ENCODE measurements around the gene P2RX5. TPM values are rescaled to one million over a fixed set of nuclear protein-coding genes. Genes with fewer than 3 reads are reported as not detected.

Gene P2RX5
- total and polyA plus RNA-seq, 2 donors from 2014 or later = 8.4 TPM; not detected in 1

DNA sequence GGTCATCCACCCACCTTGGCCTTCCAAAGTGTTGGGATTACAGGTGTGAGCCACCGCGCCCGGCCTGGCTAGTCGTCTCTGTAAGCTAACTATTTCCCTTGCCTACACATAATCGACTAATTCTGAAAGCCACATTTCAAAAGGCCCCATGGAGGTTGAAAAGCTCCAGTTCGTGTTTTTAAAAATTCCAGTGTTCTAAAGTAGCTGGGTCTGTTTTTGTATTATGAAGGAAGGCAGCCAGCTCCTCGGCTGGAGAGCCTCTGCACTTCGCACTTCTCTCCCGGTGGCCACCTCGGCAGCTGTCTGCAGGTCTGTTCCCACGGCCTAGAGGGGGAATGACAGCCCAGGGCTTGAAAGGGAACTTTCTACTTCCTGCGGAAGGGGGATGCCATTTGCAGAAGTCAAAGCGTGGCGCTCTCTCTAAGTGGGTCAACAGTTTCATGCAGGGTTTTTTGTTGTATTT lies 44.7 kb upstream of the P2RX5 start:
- Histone ChIP-seq H3K9me3 (ENCODE audit: control insufficient read depth in 2 of 3, insufficient read depth in 1 of 3, low read length in 3 of 3) (no peaks in the 10 kb centered on the region), H3K4me1 (ENCODE audit: control insufficient read depth in 2 of 3, insufficient read depth in 2 of 3, low read depth in 1 of 3, low read length in 3 of 3) (peaks cover 0 to 7% (median 6%) of the 10 kb centered on the region in 3 donors), H3K4me3 (ENCODE audit: low read length in 3 of 3) (no peak overlapping the region), H3K36me3 (ENCODE audit: control insufficient read depth in 2 of 3, insufficient read depth in 3 of 3, low read length in 3 of 3) (no peaks in the 10 kb centered on the region), H3K27ac (ENCODE audit: low read depth in 2 of 2, low read length in 2 of 2) (no peak overlapping the region), H3K27me3 (ENCODE audit: control insufficient read depth, insufficient read depth, low read length) (no peaks in the 10 kb centered on the region), H3K9ac (ENCODE audit: low read length in 3 of 3) (no peak overlapping the region)
- TF ChIP-seq CTCF (IDR thresholded peaks at IDR 0.05; ENCODE audit: borderline replicate concordance, extremely low read depth, insufficient read depth) = no peak
- no peak for FAIRE-seq
- intact Hi-C loops (cut with DNase I) = no loop called here
- peak in 1 of 5 donors; percentile 10 for DNase-seq

GRCh38 chr17:3739422-3740124 lies 43.6 kb upstream of the P2RX5 start:
- H3K4me3 ChIP-seq (ENCODE audit: low read length in 3 of 3) = no peak overlapping the region
- no peak overlapping the region for H3K9ac ChIP-seq (ENCODE audit: low read length in 3 of 3)
- H3K27me3 ChIP-seq (ENCODE audit: control insufficient read depth, insufficient read depth, low read length) = no peaks in the 10 kb centered on the region
- intact Hi-C loops (cut with DNase I) = loop anchor here (10.0 kb wide), 1 partner anchor 105 kb away; the partner anchor contains the start of gene NCBP3
- FAIRE-seq (no peak), DNase-seq (peak in 2 of 5 donors; percentile 22 to 51)
- no peak for TF ChIP-seq CTCF (IDR thresholded peaks at IDR 0.05; ENCODE audit: borderline replicate concordance, extremely low read depth, insufficient read depth)
- H3K36me3 ChIP-seq (ENCODE audit: control insufficient read depth in 2 of 3, insufficient read depth in 3 of 3, low read length in 3 of 3) = no peaks in the 10 kb centered on the region
- no peak overlapping the region for H3K27ac ChIP-seq (ENCODE audit: low read depth in 2 of 2, low read length in 2 of 2)
- no peaks in the 10 kb centered on the region for H3K9me3 ChIP-seq (ENCODE audit: control insufficient read depth in 2 of 3, insufficient read depth in 1 of 3, low read length in 3 of 3)
- H3K4me1 ChIP-seq (ENCODE audit: control insufficient read depth in 2 of 3, insufficient read depth in 2 of 3, low read depth in 1 of 3, low read length in 3 of 3) = peaks cover 0 to 7% (median 6%) of the 10 kb centered on the region in 3 donors

DNA sequence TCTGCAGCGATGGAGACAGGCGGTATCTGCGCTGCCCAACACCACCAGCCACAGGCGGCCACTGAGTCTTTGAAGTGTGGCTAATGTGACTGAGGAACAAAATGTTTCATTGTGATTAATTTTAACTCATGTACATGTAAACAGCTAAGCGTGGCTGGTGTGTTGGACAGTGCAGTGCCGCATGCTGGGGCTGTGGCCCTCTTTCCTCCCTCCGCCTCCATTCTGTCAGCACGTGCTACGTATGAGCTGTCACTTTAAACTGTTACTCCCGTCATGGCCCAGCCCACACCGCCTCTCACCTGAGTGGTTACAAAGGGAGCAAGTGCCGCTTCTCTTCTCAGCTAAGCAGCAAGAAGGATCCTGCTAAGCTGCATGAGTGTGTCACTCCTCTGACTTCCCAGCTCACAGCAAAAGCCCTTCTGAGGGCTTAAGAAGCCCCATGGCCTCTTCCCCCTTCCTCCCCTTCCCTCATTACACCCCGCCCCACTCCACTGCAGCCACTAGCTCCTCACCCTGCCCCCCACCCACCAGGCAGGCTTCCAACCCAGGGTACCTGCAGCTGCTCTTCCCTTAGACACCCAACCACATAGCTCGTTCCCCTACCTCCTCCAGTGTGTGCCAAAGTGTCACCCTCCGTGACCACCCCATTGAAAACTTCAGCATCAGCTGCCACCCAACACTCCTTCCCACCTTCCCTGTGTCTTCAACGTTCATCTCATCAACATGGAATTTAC lies 42.8 kb upstream of the P2RX5 start:
- FAIRE-seq (no peak), DNase-seq (peak; percentile 61 to 78 (median 69))
- no peaks in the 10 kb centered on the region for H3K27me3 ChIP-seq (ENCODE audit: control insufficient read depth, insufficient read depth, low read length)
- peak overlapping the region in 1 of 3 donors; percentile 40 for H3K9ac ChIP-seq (ENCODE audit: low read length in 3 of 3)
- peak overlapping the region in 1 of 3 donors; percentile 35 for H3K4me3 ChIP-seq (ENCODE audit: low read length in 3 of 3)
- H3K9me3 ChIP-seq (ENCODE audit: control insufficient read depth in 2 of 3, insufficient read depth in 1 of 3, low read length in 3 of 3) = no peaks in the 10 kb centered on the region
- no peak for TF ChIP-seq CTCF (IDR thresholded peaks at IDR 0.05; ENCODE audit: borderline replicate concordance, extremely low read depth, insufficient read depth)
- no peaks in the 10 kb centered on the region for H3K36me3 ChIP-seq (ENCODE audit: control insufficient read depth in 2 of 3, insufficient read depth in 3 of 3, low read length in 3 of 3)
- intact Hi-C loops (cut with DNase I) = loop anchor here (10.0 kb wide), 1 partner anchor 106 kb away; the partner anchor contains the start of gene NCBP3
- peaks cover 0 to 7% (median 6%) of the 10 kb centered on the region in 3 donors for H3K4me1 ChIP-seq (ENCODE audit: control insufficient read depth in 2 of 3, insufficient read depth in 2 of 3, low read depth in 1 of 3, low read length in 3 of 3)
- H3K27ac ChIP-seq (ENCODE audit: low read depth in 2 of 2, low read length in 2 of 2) = no peak overlapping the region

Measured in kidney (tissue), 14 donors.